Measurements from ENCODE around the gene PPP1R11. TPM values are rescaled to one million over a fixed set of nuclear protein-coding genes. Genes with fewer than 3 reads are reported as not detected.
A peak's percentile ranks its signal among the peaks of the same experiment; 100 is the strongest.

Gene PPP1R11
- total and polyA plus RNA-seq, 9 of the 15 experiments (the other 6 are each of a cell fraction or from before 2014, with no cell fraction given), result 17.8 to 94.8 (median 44.6) TPM

- TF ChIP-seq, protein P1, sequence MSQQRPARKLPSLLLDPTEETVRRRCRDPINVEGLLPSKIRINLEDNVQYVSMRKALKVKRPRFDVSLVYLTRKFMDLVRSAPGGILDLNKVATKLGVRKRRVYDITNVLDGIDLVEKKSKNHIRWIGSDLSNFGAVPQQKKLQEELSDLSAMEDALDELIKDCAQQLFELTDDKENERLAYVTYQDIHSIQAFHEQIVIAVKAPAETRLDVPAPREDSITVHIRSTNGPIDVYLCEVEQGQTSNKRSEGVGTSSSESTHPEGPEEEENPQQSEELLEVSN (IDR thresholded peaks at IDR 0.05; ENCODE audit: borderline replicate concordance in 1 of 2, extremely low read depth in 1 of 2, insufficient read depth in 1 of 2, insufficient read length in 1 of 2, low read depth in 1 of 2, low read length in 1 of 2, poor library complexity in 1 of 2, severe bottlenecking in 1 of 2), result no peak
- TF ChIP-seq ATF7 (IDR thresholded peaks at IDR 0.05), result no peak
- TF ChIP-seq SOX6 (IDR thresholded peaks at IDR 0.05), result no peak
- TF ChIP-seq NFE2L1 (tag; IDR thresholded peaks at IDR 0.05; ENCODE audit: borderline replicate concordance, low read depth), result no peak
- TF ChIP-seq HNRNPLL (IDR thresholded peaks at IDR 0.05; ENCODE audit: low read depth, low read length, poor library complexity, severe bottlenecking), result no peak
- no peak for TF ChIP-seq ZFX (CRISPR knock-in tag; IDR thresholded peaks at IDR 0.05)
- no peak; the same call in 1 of the 2 replicates for TF ChIP-seq MIER1 (IDR thresholded peaks at IDR 0.05; ENCODE audit: low read depth)
- no peak for TF ChIP-seq KHSRP (IDR thresholded peaks at IDR 0.05)
- 0 out of 2 replicates have a peak, but pooled peaks have one; percentile 12 for TF ChIP-seq NFRKB (IDR thresholded peaks at IDR 0.05; ENCODE audit: low read depth)
- TF ChIP-seq, protein P2, sequence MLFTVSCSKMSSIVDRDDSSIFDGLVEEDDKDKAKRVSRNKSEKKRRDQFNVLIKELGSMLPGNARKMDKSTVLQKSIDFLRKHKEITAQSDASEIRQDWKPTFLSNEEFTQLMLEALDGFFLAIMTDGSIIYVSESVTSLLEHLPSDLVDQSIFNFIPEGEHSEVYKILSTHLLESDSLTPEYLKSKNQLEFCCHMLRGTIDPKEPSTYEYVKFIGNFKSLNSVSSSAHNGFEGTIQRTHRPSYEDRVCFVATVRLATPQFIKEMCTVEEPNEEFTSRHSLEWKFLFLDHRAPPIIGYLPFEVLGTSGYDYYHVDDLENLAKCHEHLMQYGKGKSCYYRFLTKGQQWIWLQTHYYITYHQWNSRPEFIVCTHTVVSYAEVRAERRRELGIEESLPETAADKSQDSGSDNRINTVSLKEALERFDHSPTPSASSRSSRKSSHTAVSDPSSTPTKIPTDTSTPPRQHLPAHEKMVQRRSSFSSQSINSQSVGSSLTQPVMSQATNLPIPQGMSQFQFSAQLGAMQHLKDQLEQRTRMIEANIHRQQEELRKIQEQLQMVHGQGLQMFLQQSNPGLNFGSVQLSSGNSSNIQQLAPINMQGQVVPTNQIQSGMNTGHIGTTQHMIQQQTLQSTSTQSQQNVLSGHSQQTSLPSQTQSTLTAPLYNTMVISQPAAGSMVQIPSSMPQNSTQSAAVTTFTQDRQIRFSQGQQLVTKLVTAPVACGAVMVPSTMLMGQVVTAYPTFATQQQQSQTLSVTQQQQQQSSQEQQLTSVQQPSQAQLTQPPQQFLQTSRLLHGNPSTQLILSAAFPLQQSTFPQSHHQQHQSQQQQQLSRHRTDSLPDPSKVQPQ (CRISPR knock-in tag; IDR thresholded peaks at IDR 0.05; ENCODE audit: borderline replicate concordance), result no peak
- no peak for TF ChIP-seq MITF (IDR thresholded peaks at IDR 0.05)
- TF ChIP-seq, protein P3, sequence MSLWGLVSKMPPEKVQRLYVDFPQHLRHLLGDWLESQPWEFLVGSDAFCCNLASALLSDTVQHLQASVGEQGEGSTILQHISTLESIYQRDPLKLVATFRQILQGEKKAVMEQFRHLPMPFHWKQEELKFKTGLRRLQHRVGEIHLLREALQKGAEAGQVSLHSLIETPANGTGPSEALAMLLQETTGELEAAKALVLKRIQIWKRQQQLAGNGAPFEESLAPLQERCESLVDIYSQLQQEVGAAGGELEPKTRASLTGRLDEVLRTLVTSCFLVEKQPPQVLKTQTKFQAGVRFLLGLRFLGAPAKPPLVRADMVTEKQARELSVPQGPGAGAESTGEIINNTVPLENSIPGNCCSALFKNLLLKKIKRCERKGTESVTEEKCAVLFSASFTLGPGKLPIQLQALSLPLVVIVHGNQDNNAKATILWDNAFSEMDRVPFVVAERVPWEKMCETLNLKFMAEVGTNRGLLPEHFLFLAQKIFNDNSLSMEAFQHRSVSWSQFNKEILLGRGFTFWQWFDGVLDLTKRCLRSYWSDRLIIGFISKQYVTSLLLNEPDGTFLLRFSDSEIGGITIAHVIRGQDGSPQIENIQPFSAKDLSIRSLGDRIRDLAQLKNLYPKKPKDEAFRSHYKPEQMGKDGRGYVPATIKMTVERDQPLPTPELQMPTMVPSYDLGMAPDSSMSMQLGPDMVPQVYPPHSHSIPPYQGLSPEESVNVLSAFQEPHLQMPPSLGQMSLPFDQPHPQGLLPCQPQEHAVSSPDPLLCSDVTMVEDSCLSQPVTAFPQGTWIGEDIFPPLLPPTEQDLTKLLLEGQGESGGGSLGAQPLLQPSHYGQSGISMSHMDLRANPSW (CRISPR knock-in tag; IDR thresholded peaks at IDR 0.05), result no peak
- no peak for TF ChIP-seq THRAP3 (IDR thresholded peaks at IDR 0.05; ENCODE audit: borderline replicate concordance)
- TF ChIP-seq FOXJ2 (tag; IDR thresholded peaks at IDR 0.05), result no peak
- TF ChIP-seq, protein P4, sequence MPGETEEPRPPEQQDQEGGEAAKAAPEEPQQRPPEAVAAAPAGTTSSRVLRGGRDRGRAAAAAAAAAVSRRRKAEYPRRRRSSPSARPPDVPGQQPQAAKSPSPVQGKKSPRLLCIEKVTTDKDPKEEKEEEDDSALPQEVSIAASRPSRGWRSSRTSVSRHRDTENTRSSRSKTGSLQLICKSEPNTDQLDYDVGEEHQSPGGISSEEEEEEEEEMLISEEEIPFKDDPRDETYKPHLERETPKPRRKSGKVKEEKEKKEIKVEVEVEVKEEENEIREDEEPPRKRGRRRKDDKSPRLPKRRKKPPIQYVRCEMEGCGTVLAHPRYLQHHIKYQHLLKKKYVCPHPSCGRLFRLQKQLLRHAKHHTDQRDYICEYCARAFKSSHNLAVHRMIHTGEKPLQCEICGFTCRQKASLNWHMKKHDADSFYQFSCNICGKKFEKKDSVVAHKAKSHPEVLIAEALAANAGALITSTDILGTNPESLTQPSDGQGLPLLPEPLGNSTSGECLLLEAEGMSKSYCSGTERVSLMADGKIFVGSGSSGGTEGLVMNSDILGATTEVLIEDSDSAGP (CRISPR knock-in tag; IDR thresholded peaks at IDR 0.05), result no peak
- no peak for TF ChIP-seq ZBTB17 (CRISPR knock-in tag; IDR thresholded peaks at IDR 0.05)
- no peak for TF ChIP-seq PRPF4 (IDR thresholded peaks at IDR 0.05; ENCODE audit: insufficient read depth, low read depth, low read length, poor library complexity, severe bottlenecking)
- TF ChIP-seq CEBPB (tag; IDR thresholded peaks at IDR 0.05), result no peak
These were observed 602 bp downstream of the PPP1R11 start (continued) for GRCh38 chr6:30067460-30068139.
